ENCODE measurements around the gene GPR158.

The GPR158 gene

GRCh38 chr10:25390733-25391132 is 215.9 kb downstream of the GPR158 start:
- no peak for DNase-seq (ENCODE audit: low read depth in 2 of 2)

DNA sequence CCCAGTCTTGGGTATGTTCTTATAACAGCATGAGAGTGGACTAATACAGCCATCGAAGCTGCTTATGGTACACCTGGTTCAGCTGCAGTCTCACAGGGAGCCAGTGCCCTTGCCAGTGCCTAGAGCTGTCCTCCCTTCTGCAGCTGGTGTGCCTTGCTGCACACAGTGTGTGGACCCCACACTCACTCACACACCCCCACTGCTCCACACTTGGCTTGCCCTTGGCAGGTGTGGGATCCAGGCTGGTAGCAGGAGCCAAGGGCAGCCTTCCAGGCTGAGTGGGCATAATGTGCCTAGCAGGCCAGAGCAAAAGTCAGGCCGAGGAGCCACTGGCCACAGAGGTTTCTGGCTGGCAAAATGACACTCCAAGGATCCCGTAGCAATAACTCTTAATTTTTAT is 217.3 kb downstream of the GPR158 start:
- no peak for DNase-seq (ENCODE audit: low read depth in 2 of 2)

- DNase-seq (ENCODE audit: low read depth in 2 of 2), result no peak
Observed at GRCh38 chr10:25393621-25394020, 218.8 kb downstream of the GPR158 start.

DNA sequence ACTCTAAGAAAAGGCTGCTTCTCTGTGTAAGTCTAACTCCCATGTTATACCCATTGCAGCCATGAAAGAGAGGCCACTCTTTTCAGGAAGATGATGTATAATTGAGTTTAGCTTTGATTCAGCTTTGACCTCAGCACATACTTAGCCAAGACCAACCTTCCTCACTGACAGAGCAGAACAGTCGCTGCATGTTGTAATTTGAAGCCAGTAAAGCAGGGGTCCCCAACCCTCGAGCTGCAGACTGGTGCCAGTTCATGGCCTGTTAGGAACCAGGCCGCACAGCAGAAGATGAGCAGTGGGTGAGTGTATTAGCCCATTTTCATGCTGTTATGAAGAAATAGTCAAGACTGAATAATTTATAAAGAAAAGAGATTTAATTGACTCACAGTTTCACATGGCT is 223.9 kb downstream of the GPR158 start:
- no peak for DNase-seq (ENCODE audit: low read depth in 2 of 2)

- DNase-seq (ENCODE audit: low read depth in 2 of 2), result no peak
Observed at GRCh38 chr10:25405871-25406270, 231.1 kb downstream of the GPR158 start.

GRCh38 chr10:25417611-25418010 is 242.8 kb downstream of the GPR158 start:
- no peak for DNase-seq (ENCODE audit: low read depth in 2 of 2)

DNA sequence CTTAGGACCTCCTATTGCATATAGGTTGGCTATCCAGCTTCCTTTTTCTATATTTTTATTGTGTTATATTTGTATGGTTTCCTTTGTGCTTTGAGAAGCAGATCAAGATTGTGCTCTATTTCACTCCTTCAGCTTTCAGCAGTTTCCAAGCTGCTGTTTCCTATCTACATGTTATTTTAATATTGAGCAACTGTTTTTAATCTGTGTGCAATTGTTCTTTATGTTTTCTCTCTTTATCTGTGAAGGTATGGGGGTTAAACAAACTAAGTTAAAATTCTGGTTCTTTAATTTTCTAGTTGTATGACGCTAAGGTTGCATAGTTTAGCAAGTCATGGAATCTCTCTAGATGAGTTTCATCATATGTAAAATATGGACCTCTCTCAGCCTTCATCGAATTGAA is 251.0 kb downstream of the GPR158 start:
- no peak for DNase-seq (ENCODE audit: low read depth in 2 of 2)

DNA sequence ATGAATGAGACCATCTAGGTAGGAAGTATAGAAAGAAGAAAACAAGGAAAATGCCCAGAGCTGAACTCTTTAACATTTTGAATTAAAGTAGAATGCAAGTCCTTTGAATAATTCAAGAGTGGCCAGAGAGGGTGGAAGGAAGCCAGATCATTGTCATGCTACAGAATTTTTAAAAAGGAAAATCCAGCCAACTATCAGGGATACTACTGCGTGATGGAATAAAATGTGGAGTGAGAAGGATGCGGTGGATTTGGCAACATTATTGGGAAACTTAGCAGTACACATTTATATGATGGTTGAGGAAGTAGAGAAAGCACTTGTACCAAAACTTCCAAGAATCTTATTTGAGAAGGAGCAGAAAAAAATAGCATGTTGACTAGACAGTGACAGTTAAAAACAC is 261.6 kb downstream of the GPR158 start:
- DNase-seq (ENCODE audit: low read depth in 2 of 2), result no peak

DNA sequence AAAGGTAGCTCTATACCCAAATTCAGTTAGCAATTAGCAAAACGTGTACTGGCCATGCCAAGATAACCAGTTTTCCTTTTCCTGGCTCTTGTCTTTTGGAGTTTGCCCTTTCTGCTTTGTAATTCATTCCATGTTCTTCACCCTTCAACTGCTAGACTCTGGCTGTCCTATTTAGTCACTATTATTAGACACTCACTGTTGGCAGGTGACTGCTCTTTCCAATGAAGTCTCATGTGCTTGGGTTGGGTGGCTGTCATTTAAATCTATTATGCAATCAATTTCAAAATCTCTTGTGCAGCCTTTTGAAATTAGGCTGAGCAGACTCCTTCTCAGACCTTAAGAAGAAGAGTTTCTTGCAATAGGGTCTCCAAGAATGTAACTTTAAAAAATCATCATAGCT is 266.5 kb downstream of the GPR158 start:
- no peak for DNase-seq (ENCODE audit: low read depth in 2 of 2)

- DNase-seq (ENCODE audit: low read depth in 2 of 2), result no peak
Observed at GRCh38 chr10:25444266-25444665, 269.5 kb downstream of the GPR158 start.

DNA sequence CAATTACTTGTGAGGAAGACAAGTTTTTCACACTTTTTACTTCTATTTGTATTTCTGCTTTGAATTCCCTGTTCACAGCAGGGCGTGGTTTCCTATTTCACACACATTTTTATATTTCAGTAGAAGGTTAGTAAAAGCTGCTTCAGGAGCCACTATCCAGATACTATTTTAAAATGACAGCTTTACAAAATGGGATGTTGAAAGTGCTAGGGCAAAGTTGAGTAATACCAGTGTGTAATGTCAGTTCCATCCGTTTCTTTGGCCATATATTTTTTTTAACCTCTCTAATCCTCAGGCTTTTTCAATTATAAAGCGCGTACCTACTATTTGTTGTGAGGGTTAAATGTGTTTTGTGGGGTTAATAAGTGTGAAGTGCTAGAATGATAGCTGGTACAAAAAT is 276.6 kb downstream of the GPR158 start:
- DNase-seq (ENCODE audit: low read depth in 2 of 2), result no peak

GRCh38 chr10:25453619-25454018 is 278.8 kb downstream of the GPR158 start:
- DNase-seq (ENCODE audit: low read depth in 2 of 2), result no peak

DNA sequence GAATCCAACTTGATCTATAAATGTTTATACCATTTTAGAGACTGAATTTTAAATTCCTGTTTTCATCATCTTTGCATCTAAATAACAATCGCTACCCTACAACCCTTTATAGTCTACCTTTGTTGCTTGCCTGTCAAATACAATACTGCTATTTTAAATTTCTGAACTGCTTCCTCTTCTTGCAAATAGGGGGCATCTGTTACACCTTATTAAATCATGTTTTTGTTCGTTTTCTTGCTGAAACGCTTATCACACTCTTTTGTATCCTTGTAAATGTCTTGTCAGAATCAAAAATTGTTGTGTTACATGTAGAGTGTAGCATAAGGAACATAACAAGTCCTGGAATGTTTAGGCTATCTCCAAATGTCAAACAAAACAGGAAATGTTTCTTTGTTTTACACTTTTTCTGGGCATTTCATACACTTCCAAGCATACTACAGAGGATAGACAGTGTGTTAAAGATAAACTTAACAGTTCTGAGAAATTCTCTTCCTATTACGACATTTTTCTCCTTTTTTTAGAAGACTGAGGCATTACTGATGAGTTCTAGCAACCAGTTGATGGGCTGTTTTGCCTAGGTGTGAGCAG is 281.3 kb downstream of the GPR158 start:
- DNase-seq (ENCODE audit: low read depth in 2 of 2), result no peak

GRCh38 chr10:25457552-25457951 is 282.8 kb downstream of the GPR158 start:
- DNase-seq (ENCODE audit: low read depth in 2 of 2), result no peak

DNA sequence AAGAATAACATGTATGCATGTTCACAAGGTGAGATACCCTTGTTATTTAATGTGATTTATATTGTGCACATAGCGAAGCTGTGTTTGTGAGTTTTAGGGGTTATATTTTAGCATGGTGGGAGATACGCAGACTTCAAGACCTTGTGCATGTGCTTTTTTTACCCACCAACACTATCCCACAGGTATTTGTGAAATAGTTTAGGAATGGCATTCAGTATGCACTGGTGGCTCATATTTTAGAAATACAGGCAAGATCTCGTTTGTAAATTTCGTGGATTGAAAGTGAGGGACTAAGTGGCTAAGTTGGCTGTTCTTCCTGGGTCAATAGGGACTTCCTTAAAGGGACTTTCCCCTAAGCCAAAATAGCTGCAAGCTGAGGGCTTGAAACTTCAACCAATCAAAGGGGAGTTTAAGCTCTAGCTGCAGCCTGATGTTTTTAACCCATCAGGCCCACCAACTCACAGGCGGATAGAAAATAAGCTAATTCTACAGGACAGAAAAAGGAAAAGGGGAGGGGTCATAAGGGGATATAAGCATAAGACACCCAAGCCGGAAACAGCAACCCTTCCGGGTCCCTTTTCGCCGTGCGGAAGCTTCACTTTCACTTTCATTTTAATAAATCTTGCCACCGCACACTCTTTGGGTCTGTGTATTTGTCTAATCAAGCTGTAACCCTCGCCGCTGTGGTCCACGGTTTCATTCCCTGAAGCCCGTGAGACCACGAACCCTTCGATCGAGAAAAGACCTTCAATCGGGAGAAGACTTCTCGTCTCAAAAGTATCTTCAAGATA is 291.0 kb downstream of the GPR158 start:
- no peak for DNase-seq (ENCODE audit: low read depth in 2 of 2)

DNA sequence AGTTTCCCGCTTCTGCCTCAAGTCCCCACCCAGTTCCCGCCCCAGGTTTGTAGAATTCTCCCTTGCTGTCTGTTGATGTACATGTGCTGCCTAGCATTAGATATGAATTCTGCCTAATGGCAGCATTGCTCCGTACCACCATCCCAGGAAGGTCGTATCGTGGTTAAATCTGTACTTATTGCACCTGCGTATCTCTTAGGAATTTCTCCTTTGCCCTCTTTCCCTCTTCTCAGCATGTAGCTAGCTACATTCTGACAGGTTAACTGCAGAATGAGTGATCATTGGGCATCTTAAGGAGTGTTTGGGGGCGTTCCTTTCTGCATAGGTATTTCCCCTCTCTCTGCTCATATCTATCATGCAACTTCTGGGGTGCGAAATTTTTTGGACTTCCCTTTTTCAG is 293.1 kb downstream of the GPR158 start:
- DNase-seq (ENCODE audit: low read depth in 2 of 2), result no peak

GRCh38 chr10:25481467-25481866 is 306.7 kb downstream of the GPR158 start:
- DNase-seq (ENCODE audit: low read depth in 2 of 2), result no peak

- no peak for DNase-seq (ENCODE audit: low read depth in 2 of 2)
Observed at GRCh38 chr10:25483999-25484398, 309.2 kb downstream of the GPR158 start.

DNA sequence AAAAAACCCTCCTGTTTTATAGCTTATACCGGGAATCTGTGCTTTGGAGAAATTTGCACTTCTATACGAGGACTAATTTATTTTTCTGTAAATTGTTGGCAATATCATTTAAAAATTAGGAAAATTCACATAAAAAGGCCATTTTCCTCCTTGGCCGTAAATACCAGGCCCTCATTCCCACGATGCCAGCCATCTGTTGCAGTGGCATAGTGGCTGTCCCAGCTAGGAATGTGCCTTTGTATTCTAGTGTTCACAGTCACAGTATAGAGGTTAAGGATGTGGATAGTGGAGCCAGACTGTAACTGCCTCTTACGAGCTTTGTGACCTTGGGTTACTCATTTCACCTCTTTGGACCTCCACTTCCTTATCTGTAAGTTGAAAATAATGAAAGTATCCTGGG is 312.5 kb downstream of the GPR158 start:
- DNase-seq (ENCODE audit: low read depth in 2 of 2), result no peak

GRCh38 chr10:25492040-25492439 is 317.2 kb downstream of the GPR158 start:
- DNase-seq (ENCODE audit: low read depth in 2 of 2), result no peak

GRCh38 chr10:25492680-25493079 is 317.9 kb downstream of the GPR158 start:
- no peak for DNase-seq (ENCODE audit: low read depth in 2 of 2)

DNA sequence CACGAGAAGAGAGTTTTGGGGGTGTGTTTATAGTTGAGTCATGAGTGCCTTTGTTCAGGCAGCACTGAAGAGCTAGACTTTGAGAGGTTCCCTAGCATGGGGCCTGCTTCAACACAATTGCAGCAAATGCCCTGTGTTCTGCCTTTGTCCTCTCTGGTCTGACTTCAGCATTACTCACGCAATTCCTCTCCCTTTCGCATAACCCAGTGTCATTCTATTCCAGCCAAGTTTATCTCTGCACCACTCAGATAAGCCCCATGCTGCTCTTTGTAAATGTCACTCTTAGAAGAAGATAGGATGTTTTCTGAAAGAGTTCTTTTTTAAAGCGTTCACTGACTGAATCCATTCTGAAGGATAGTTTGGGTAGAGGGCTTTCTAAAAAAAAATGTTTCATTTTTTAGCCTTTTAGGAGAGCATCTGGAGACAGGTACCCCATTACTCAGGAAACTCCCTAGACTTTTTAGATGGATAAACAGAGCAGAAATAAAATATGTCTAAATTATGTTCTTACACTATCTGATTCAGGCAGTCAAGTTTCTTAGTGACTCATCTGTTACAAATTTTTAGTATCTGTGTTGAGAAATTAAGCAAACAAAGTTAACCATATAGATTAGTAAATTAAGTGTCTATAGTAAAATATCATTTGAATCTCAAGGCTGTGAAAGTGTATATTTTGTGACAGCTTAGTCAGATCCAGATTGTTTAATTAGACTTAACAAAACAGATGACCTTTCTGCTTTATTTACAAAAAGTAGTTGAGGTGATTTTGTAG is 318.5 kb downstream of the GPR158 start:
- no peak for DNase-seq (ENCODE audit: low read depth in 2 of 2)

GRCh38 chr10:25497246-25497645 is 322.4 kb downstream of the GPR158 start:
- DNase-seq (ENCODE audit: low read depth in 2 of 2), result no peak
